Fibroblast of skin of back (primary cell): Measurements from ENCODE around the gene USP5. TPM values are rescaled to one million over a fixed set of nuclear protein-coding genes. Genes with fewer than 3 reads are reported as not detected.

ENCODE experiments used
- DNase-seq: peaks from one replicate; pipeline ENCODE4 v3.0.0-alpha.2; 2013
- polyA plus RNA-seq, 2 experiments: library from polyadenylated mRNA; unstranded; fragments of 120-200 nt; gene quantifications; one replicate each; pipeline ENCODE4 v1.2.1, GENCODE V29; 2013; ENCODE audit not compliant: insufficient read length in 2 of 2

Gene USP5, protein sequence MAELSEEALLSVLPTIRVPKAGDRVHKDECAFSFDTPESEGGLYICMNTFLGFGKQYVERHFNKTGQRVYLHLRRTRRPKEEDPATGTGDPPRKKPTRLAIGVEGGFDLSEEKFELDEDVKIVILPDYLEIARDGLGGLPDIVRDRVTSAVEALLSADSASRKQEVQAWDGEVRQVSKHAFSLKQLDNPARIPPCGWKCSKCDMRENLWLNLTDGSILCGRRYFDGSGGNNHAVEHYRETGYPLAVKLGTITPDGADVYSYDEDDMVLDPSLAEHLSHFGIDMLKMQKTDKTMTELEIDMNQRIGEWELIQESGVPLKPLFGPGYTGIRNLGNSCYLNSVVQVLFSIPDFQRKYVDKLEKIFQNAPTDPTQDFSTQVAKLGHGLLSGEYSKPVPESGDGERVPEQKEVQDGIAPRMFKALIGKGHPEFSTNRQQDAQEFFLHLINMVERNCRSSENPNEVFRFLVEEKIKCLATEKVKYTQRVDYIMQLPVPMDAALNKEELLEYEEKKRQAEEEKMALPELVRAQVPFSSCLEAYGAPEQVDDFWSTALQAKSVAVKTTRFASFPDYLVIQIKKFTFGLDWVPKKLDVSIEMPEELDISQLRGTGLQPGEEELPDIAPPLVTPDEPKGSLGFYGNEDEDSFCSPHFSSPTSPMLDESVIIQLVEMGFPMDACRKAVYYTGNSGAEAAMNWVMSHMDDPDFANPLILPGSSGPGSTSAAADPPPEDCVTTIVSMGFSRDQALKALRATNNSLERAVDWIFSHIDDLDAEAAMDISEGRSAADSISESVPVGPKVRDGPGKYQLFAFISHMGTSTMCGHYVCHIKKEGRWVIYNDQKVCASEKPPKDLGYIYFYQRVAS
- polyA plus RNA-seq (2013, experiment 1 of 2; ENCODE audit: insufficient read length), result 87.4 TPM
- polyA plus RNA-seq (2013, experiment 2 of 2; ENCODE audit: insufficient read length), result 52.9 TPM

- DNase-seq, result peak; percentile 100
Observed at GRCh38 chr12:6851921-6852650, at the start of gene USP5. Gene USP5, plus strand, starts transcription at chr12:6852150. Its CDS starts 30 bp downstream, at chr12:6852180.

DNA sequence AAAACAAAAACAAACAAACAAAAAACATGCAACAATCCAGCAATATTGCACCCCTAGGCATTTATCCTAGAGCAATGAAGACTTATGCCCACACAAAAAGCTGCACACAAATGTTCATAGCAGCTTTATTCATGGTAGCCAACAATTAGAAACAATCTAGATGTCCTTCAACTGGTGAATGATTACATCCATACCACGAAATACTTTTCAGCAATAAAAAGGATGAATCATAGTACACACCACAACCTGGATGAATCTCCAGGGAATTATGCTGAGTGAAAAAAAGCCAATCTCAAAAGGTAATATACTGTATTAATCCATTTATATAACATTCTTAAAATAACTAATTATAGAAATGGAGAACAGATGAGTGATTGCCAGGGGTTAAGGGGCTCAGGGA is 44.8 kb upstream of the USP5 start:
- DNase-seq, result no peak

- no peak for DNase-seq
Observed at GRCh38 chr12:6809056-6809455, 42.9 kb upstream of the USP5 start.

DNA sequence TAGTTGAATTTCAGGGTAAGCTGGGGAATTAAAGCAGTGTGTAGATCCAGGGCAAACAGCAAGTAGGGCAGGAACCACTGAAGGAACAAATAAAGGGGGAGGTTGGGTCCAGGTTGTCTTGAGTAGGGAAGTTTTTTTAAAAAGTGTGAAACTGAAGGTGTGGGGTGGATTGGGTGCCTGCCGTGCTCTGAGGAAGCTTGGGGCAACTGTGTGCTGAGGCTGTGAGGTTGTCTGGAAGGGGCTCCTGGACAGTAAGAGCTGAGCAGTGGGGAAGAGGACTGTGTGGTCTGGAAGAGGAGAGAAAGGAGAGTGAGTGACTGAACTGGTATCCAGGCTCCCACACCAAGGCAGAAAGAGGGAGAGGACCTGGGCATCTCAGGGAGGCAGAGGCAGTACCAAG is 41.2 kb upstream of the USP5 start:
- DNase-seq, result no peak

- DNase-seq, result no peak
Observed at GRCh38 chr12:6813363-6813762, 38.6 kb upstream of the USP5 start.

DNA sequence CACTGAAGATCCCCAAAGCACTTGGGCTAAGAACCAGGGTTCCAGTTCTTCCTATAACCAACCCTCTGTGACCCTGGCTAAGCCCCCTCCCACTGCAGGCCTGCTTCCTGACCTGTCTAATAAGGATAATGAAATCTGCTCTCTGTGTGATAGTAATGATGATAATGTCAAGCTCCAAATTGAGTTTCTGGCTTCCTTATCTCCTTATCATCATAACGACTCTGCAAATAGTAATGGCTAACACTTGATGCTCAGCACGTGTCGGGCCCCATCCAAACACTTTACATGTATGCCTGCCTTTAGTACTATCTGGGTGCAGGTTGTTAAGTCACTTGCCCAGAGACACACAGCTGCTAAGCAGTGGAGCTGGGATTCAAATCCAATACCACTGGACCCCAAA is 35.4 kb upstream of the USP5 start:
- no peak for DNase-seq

GRCh38 chr12:6817098-6817497 is 34.9 kb upstream of the USP5 start:
- no peak for DNase-seq

DNA sequence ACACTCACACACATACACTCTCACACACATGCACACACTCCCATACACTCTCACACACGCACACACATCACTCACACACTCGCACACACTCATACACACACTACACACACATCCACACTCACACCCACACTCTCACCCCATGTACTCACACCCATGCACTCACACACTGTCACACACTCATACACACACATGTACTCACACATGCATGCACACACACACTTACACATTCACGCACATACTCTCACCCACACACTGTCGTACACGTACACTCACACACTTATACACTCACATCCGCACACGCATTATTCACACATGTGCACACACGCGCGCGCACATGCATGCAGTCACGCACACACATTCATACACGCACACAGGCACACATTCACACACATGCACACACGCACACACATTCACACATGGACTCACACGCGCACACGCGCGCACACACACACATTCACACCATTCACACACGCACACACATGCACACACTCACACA is 34.2 kb upstream of the USP5 start:
- no peak for DNase-seq

- DNase-seq, result no peak
Observed at GRCh38 chr12:6818222-6818621, 33.7 kb upstream of the USP5 start.

DNA sequence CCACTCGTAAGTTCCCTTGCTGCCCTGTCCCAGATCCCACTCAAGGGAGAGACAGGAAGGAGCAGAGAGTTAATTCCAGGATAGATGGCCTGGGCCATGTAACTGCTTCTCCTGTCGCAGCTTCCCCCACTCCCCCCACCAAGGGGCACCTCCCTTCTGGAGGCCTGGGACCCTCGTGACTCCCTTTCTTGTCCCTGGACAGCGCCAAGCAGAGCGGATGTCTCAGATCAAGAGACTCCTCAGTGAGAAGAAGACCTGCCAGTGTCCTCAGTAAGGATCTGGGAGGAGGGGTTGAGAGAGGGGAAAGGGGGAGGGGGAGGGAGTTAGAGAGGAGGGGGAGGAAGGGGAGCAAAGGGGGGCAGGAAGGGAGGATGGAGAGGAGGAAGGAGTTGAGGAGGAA is 33.3 kb upstream of the USP5 start:
- no peak for DNase-seq

DNA sequence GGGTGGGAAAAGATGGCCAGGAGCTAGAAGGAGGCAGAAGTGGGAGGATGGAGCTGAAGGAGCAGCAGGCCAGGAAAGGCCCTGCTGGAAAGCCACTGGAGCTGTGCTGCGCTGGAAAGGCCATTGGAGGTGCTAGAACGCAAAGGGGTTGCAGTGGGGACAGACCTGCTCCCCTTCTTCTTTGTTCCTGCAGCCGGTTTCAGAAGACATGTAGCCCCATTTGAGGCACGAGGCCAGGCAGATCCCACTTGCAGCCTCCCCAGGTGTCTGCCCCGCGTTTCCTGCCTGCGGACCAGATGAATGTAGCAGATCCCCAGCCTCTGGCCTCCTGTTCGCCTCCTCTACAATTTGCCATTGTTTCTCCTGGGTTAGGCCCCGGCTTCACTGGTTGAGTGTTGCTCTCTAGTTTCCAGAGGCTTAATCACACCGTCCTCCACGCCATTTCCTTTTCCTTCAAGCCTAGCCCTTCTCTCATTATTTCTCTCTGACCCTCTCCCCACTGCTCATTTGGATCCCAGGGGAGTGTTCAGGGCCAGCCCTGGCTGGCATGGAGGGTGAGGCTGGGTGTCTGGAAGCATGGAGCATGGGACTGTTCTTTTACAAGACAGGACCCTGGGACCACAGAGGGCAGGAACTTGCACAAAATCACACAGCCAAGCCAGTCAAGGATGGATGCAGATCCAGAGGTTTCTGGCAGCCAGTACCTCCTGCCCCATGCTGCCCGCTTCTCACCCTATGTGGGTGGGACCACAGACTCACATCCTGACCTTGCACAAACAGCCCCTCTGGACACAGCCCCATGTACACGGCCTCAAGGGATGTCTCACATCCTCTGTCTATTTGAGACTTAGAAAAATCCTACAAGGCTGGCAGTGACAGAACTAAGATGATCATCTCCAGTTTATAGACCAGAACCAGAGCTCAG is 32.6 kb upstream of the USP5 start:
- no peak for DNase-seq

DNA sequence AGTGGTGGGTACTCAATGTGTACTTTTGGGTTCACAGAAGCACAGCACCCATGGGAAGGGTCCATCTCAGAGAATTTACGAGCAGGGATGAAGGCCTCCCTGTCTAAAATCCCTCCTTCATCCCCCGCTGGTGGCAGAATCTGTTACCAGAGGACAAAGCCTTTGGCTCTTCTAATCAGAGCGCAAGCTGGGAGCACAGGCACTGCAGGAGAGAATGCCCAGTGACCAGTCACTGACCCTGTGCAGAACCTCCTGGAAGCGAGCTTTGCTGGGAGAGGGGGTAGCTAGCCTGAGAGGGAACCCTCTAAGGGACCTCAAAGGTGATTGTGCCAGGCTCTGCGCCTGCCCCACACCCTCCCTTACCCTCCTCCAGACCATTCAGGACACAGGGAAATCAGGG is 31.8 kb upstream of the USP5 start:
- no peak for DNase-seq

- DNase-seq, result peak; percentile 62
Observed at GRCh38 chr12:6821591-6822425, 30.1 kb upstream of the USP5 start, which contains the start of gene GPR162. Gene GPR162, plus strand, starts transcription at chr12:6821821. Its CDS starts 2,078 bp downstream, at chr12:6823899.

DNA sequence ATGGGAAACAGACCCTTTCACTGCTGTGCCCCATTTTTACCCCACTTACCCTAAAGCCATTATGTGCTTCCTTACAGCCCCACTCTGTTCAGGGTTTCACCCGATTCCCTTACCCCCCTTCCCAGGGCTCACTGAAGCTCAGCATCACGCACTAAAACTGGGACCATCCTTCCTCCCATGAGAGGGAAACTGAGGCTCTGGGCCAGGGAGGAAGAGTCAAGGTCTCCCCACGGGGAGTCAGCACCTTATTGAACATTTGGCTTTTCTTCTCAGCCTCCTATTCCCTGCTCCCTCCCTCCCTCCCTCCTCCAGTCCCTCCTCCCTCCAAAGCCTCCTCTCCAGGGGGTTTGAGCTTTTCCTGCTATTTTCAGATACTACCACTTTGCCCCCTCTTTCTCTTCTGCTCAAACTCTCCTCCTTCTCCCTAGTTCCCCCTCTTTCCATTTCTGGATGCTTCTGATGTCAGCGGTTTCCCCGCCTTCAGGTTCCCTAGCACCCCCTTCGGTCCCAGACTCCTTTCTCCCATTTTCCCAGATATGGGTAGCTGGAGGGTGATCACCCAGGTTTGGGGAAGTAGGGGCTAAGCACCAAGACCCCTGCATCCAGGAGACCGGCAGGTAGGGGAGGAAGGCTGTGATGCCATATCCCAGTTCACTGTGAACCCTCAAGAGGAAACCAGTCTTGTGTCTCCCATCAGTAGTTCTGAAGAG is 29.4 kb upstream of the USP5 start:
- no peak for DNase-seq

DNA sequence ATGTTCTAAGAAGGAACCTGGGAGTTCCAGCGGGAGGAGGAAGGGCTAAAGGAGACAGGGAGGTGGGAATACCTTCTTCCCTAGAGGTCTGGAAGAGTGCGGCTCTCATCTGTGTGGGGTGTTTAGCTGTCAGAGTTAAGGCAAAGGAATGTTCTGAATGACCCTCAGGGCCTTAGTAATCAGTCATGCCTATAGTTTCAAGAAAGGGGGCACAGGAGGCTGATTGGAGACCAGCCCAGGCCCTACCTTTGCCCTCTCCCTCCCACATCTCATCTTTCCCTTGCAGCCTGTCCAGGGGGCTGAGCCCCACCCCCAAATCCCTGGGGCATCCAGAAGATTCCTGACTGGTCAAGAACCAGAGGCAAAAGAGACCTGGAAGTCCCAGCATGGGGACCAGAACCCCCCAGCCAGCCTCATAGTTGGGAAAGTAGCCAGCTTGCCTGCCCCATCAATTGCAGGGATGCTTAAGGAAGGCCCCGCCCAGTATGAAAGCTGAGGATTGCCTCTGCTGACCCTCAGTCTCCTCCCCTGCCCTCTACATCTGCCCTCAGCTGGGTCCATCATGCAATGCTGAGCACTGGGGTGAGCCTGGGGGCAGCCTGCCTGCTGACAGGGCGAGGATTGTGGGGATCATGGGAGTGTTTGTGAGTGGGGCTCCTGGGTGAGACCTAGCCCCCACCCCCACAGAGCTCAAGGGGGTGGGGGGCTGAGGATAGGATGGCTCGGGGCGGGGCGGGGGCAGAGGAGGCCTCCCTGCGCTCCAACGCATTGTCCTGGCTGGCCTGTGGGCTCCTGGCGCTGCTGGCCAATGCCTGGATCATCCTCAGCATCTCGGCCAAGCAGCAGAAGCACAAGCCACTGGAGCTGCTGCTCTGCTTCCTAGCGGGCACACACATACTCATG is 28.5 kb upstream of the USP5 start:
- no peak for DNase-seq

DNA sequence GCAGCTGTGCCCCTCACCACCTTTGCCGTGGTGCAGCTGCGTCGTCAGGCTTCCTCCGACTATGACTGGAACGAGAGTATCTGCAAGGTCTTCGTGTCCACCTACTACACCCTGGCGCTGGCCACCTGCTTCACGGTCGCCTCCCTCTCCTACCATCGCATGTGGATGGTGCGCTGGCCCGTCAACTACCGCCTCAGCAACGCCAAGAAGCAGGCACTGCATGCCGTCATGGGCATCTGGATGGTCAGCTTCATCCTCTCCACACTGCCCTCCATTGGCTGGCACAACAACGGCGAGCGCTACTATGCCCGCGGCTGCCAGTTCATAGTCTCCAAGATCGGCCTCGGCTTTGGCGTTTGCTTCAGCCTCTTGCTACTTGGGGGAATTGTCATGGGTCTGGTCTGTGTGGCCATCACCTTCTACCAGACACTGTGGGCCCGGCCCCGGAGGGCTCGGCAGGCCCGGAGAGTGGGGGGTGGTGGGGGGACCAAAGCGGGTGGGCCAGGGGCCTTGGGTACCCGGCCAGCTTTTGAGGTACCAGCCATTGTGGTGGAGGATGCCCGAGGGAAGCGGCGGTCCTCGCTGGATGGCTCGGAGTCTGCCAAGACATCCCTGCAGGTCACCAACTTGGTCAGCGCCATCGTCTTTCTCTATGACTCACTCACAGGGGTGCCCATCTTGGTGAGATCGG is 27.7 kb upstream of the USP5 start:
- no peak for DNase-seq

- peak; percentile 36 for DNase-seq
Observed at GRCh38 chr12:6824901-6825381, 27.0 kb upstream of the USP5 start.
